Activated T-cell treated with anti-CD3 and anti-CD28 coated beads for 24 hours (primary cell): Measurements from ENCODE around the gene DLX5.

Source experiments
- DNase-seq: peaks from one replicate; pipeline ENCODE4 v3.0.0-alpha.2; 2020; ENCODE audit warnings: low read depth

Gene DLX5

GRCh38 chr7:97018126-97018601, 6.5 kb downstream of the DLX5 start:
- no peak for DNase-seq

GRCh38 chr7:97017192-97018125, 7.2 kb downstream of the DLX5 start:
- no peak for DNase-seq

- DNase-seq: no peak
Measured at GRCh38 chr7:97016381-97017191, 8.0 kb downstream of the DLX5 start.

GRCh38 chr7:97015756-97016380, 8.8 kb downstream of the DLX5 start:
- no peak for DNase-seq

GRCh38 chr7:97015279-97015678, 9.4 kb downstream of the DLX5 start:
- DNase-seq: no peak

- no peak for DNase-seq
Measured at GRCh38 chr7:97014145-97014750, 10.4 kb downstream of the DLX5 start.

GRCh38 chr7:97013845-97014134, 10.8 kb downstream of the DLX5 start:
- DNase-seq: no peak

- no peak for DNase-seq
Measured at GRCh38 chr7:97013134-97013844, 11.3 kb downstream of the DLX5 start.

GRCh38 chr7:97012365-97013133, 12.1 kb downstream of the DLX5 start:
- DNase-seq: no peak

GRCh38 chr7:97011536-97012364, 12.9 kb downstream of the DLX5 start:
- no peak for DNase-seq

- no peak for DNase-seq
Measured at GRCh38 chr7:97011104-97011503, 13.5 kb downstream of the DLX5 start.

GRCh38 chr7:97009753-97010732, 14.6 kb downstream of the DLX5 start:
- DNase-seq: no peak

- no peak for DNase-seq
Measured at GRCh38 chr7:97008275-97008917, 16.2 kb downstream of the DLX5 start.

GRCh38 chr7:97007583-97007861, 17.1 kb downstream of the DLX5 start:
- DNase-seq: no peak

GRCh38 chr7:97006816-97007582, 17.6 kb downstream of the DLX5 start:
- DNase-seq: no peak

- DNase-seq: no peak
Measured at GRCh38 chr7:97006055-97006815, 18.4 kb downstream of the DLX5 start.
